HG03378 (cell line): ENCODE data around the gene SWAP70.
"Not testable (repeated sequence)": the region's sequence is repeated elsewhere in the genome, so short reads cannot be mapped to it uniquely, and the experiment has no call there.

Source experiments
- ATAC-seq: cut with Tn5 transposase; IDR thresholded peaks from one replicate; pipeline ENCODE4 v1.9.1; 2021; ENCODE audit warnings: mild to moderate bottlenecking, moderate library complexity; ENCODE audit not compliant: unreplicated experiment

The SWAP70 gene

DNA sequence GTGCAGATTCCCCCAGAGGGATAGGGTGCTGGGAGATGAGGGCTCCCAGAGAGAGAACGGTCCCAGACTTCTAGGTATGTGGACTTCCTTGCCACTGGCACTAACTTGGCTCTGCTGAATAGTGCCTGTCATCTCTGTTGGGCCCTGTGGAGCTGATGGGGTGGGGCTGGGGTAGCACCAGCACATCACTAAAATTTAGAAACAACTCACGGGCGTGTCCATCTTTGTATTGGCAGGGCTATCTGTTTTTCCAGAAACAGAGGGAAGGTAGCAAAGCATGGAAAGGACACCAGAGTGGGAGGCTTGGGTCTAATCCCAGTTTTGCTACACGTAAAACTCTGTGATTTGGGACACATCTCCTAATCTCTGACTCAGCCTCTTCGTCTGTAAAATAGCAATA is 25.8 kb downstream of the SWAP70 start:
- no peak for ATAC-seq

DNA sequence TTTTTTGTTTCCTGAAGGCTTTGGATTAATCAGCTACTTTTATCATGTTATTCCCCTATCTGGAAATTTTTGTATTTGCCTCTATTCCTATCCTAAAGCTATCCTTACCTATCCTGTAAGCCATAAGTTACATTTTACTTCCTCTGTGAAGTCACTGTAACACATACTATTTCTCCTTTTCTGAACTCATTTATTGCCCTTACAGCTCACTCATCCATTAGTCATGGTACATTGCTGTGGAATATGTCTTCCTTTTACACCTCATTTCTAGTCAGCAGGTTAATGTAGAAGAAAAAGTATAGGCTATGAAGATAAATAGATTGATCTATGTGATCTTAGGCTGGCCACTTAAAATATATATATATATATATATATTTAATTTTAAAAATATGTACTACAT is 28.0 kb downstream of the SWAP70 start:
- ATAC-seq: no peak

DNA sequence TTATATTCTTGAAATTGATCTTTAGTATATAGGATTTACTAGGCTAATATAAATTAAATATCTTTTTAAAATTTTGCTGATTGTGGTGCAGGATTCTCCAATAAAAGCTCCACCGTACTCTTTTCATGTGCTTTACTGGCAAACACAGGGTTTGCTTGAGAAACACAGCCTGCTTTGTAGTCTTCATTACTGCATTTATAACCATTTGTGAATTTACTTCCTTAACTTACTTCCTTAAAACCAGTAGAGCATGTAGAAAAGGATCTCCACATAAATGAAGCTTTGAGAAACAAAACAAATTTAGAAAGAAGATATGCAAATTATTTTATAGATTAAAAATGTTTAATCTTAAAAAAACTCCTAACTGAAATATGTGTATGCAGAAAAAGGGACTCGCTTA is 28.8 kb downstream of the SWAP70 start:
- no peak for ATAC-seq

DNA sequence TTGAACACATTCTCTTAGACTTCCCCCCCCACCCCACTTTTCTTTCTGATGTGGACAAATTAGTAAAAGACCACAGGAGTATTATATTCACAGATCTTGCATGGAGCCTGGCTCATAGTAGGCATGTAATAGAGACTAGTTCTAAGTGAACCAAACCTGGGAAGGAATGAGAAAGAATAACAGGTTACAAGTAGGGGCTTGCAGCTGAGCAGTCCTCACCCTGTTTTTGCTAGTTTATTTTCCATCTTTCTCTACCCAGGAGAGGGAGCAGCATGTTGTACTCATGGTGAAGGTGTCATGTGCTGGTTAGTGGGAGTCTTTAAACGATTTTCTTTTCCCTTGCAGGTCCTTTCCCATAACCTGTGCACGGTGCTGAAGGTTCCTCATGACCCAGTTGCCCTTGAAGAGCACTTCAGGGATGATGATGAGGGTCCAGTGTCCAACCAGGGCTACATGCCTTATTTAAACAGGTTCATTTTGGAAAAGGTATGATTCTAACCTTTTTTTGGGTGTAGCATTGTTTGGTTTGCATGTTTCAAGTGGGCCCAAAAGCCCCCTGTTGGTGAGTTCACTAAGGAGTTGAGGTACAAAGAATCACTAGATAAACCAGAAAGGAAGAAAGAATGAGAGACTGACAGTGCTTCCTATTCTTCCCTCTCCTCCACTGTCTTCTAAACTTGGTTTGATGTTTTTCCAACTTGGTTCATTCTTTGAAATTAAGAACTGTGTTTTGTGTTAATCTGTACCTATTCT is 30.1 kb downstream of the SWAP70 start:
- no peak for ATAC-seq

DNA sequence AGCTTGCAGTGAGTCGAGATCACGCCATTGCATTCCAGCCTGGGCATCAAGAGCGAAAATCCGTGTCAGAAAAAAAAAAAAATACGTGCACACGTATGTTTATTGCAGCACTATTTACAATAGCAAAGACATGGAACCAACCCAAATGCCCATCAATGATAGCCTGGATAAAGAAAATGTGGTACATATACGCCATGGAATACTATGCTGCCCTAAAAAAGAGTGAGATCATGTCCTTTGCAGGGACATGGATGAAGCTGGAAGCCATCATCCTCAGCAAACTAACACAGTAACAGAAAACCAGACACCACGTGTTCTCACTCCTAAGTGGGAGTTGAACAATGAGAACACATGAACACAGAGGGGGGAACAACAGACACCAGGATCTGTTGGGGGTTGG is 31.4 kb downstream of the SWAP70 start:
- ATAC-seq: not testable (repeated sequence)

DNA sequence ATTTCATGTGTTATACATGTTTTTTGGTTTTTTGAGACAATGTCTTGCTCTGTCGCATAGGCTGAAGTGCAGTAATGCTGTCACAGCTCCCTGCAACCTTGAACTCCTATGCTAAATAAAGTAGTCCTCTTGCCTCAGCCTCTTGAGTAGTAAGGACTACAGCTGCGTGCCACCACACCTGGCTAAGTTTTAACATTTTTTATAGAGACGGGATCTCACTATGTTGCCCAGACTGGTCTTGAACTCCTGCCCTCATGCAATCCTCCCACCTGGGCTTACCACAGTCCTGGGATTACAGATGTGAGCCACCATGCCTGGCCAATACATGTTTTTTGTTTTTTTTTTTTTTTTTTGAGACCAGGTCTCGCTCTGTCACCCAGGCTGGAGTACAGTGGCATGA is 33.9 kb downstream of the SWAP70 start:
- ATAC-seq: no peak

DNA sequence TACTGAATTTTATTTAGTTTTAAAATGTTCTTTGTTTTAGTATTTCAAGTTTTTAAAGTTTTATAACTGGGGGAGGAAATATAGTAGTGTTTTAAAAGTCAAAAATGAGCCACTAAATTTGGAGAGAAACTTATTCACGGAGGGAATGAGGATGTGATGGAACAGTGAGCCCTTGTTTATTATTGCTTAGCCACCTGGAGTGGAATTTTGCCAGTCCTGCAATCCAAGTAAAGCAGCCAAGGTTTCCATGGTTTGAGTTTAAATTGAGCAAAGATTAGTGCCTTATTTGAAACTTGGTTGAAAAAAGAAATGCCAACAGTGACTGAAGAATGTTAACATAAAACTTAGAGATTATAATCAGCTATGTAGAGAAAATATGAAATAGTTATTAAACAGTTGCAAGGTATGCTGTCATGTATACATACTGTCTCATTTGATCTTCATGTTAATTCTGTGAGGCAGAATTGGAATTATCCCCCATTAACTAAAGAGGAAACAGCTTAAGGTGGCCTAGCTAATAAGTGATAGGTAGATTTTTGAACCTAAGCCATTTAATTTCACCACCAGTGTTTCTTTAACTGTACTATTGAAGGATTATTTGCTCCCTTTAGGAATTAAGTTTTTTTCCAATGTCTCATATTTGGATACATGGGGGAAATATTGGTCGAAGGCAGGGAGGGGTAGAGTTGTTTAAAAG is 36.4 kb downstream of the SWAP70 start:
- no peak for ATAC-seq

DNA sequence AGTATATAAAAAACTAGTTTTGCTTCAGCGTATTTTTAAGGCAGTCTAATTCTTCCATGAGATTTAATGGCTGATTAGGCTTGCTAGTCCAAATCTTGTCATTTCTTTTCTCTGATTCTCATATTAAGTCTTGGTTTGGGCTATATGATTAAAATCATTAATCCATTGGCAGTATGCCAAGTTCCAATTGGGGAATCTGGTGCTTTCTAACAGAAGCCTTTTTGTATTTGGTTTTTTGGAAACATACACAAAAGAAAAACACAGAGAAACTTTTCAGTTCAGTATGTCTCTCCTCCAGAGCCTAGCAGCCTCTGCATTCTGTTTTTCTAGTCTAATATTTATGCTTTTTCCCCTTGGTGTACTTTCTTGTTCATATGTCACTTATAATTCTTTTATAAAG is 37.9 kb downstream of the SWAP70 start:
- ATAC-seq: no peak

DNA sequence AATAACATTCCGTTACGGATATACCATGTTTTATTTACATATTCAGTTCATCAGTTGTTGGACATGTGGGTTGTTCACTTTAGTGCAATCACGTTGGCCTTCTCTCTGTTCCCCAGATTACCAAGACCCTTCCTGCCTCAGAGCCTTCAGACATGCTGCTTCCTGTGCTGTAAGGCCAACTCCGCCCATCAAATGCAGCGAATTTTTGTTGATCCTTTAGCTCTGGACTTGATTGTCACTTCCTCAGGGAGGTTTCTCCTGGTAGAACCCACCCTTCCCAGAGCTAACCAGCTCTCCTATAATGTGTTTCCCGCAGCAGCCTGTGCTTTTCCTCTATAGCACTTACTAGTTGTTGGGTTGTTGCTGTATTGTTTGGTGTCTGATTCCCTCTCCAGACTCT is 39.4 kb downstream of the SWAP70 start:
- no peak for ATAC-seq

DNA sequence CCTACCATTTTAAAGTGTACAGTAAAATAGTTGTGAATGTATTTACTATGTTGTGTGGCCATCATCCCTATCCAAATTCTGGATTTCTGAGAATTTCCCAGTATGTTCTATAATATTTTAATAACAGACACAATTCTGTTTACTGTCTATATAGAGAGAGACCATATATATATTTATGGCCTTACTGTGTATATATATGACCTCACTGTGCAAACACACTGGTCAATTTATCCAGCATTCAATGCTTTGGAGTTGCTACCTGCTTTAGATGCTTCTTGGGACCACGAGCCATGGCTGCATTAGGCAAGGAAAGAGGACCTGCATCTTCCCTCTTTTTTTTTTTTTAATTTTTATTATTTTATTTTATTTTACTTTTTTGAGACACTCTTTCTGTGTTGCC is 40.2 kb downstream of the SWAP70 start:
- ATAC-seq: no peak

DNA sequence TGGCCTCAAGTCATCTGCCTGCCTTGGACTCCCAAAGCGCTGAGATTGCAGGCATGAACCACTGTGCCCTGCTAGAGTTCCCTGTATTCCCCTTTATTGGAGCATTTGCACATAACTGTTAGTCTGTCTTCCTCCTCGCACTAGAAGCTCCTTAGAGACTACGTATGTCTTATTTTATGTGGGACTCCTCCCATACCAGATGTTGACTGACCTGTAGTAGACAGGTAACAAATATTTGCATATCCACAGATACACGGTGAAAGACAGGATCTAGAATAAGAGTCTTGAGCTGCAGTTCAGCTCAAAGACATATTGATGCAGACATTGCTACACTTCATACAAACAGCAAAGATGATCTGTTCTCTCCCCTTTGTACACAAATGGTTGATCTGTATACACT is 40.7 kb downstream of the SWAP70 start:
- no peak for ATAC-seq

DNA sequence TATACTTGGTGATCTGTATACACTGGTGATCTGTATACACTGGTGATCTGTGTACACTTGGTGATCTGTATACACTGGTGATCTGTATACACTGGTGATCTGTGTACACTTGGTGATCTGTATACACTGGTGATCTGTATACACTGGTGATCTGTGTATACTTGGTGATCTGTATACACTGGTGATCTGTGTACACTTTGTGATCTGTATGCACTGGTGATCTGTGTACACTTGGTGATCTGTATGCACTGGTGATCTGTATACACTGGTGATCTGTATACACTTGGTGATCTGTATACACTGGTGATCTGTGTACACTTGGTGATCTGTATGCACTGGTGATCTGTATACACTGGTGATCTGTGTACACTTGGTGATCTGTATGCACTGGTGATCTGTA is 41.5 kb downstream of the SWAP70 start:
- ATAC-seq: not testable (repeated sequence)

DNA sequence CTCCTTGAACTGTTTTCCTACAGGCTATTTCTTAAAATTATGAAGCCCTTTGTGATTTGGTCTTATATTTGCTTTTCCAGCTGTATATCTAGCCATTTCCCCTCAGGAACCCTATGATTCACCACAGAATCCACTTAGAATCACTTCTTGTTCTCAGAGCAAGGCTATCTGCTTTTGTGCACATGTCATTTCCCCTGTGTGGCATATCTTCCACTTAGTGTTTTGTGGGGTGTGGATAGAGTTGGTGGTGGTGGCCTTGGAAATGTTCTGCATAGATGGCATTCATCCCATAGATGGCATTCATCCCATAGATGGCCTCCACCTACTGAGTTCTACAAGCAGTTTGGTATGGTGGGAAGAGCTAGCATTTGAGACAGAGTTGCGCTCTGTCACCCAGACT is 44.7 kb downstream of the SWAP70 start:
- no peak for ATAC-seq

DNA sequence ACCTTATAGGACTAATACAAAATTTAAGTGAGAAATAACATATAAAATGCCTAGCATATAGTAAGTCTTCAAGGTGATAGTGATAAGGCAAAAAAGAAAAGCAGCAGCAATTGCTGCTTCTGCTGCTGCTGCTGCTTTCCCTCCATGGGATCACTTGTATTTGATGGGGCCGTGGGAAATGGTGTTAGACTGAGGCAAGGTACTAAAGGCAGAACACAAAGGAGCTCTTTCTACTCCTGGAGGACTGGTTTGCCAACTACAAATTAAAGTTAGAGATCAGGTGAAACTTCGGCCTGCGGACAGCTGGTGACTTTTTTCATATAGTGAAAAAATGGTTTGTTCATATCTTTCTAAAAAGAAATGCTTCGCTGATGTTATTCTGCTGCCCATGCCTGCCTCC is 46.3 kb downstream of the SWAP70 start:
- ATAC-seq: no peak

DNA sequence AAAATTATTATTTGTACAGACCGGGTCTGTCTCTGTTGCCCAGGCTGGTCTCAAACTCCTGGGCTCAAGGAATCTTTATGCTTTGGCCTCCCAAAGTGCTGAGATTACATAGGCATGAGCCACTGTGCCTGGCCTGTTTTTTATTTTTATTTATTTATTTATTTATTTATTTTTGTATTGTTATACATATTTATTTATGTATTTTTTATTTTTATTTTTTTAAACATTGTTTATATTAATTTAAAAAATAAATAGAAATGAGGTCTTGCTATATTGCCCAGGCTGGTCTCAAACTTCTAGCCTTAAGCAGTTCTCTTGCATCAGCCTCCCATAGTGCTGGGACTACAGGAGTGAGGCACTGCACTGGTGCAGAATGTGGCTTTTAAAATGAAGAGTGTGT is 47.0 kb downstream of the SWAP70 start:
- no peak for ATAC-seq

DNA sequence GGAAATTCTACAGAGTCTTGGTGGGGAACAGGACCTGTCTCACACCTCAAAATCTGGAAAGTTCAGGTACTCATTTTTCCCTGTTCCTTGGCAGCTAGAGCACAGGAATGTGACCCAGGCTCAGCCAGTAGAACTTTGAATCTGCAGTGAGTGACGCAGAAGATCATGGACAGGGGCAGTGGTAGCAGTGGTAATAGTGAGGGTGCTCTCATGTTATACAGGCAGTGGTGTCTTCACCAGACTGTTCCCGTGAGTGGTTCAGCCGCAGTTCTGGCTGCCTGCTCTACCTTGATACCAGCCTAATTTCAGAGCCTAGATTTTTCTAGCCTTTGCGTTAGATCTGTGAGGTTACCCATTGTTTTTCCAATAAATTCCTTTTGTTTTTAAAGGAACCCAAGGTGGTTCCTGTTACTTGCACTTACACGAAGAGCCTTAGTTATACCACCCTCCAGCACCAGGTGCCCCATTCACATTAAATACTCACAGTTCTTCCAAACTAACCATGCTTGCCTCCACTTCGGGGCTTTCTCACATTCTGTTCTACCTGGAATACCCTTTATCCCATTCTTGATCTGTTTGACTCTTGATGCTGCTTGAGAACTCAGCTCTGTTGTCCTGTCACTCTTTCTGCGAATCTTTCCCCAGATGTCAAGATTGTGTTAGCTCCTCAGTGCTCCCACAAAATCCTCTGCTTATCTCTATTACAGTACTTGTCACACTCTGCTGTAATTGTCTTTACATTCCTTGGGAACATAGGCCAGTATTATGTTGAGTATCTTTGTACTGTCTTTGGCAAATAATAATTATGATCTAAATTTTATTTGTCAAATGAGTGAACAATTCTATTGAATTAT is 47.8 kb downstream of the SWAP70 start:
- ATAC-seq: no peak

DNA sequence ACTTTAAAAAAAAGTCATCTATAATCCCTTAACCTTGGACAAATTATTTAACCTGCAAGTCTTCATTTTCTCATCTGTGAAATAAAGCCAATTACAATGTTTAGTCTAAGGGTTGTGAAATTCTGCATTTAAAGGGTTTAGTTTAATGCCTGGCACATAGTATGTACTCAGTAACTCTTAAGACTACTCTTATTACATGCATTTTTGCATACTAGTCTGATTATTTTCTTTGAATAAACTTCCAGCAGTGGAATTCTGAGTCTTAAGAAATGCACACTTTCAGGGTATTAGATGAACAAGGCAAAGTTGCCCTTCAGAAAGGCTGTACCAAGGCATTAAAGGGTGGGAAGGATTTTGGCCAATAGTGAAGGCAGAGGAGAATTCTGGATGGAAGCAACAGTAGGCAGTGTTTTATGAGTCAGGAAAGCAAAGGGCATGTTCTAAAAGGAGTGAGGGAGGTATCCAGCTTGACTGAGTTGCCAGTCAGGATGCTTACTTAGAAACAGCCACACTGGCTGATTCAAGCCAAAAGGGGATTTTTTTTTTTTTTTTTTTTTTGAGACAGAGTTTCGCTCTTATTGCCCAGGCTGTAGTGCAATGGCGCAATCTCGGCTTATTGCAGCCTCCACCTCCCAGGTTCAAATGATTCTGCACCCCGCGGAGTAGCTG is 50.5 kb downstream of the SWAP70 start:
- no peak for ATAC-seq

DNA sequence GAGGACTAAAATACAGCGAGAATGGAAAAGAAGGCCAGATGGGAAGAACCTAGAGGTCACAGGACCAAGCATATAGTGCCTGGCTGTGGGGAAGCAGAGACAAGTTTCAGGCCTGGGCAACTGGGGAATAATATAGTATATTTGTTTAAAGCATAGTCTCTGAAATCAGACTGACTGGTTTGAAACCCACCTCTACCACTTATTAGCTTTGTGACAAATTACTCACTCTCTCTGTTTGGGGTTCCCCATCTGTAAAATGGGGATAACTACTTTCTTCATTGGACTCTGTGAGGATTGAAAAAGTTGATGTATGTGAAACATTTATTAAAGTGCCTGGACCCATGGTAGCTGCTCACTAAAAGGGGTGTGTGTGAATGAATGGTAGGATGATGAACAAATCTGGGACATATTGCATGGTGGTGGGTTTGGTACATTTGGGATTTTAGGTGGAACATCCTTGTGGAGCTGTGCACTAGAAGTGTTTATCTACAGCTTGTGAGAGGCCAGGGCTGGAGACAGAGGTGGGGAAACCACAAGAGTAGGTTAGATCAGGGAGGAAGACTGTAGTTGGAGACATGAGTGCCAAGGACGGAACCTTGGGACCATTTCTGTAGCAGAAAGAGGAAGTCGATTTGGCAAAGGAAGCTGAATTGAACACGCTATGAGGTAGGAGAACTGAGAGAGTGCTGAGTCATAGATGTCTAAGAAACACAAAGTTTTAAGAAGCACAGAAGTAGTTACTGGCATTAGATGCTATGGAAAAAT is 52.6 kb downstream of the SWAP70 start:
- ATAC-seq: peak; percentile 84

DNA sequence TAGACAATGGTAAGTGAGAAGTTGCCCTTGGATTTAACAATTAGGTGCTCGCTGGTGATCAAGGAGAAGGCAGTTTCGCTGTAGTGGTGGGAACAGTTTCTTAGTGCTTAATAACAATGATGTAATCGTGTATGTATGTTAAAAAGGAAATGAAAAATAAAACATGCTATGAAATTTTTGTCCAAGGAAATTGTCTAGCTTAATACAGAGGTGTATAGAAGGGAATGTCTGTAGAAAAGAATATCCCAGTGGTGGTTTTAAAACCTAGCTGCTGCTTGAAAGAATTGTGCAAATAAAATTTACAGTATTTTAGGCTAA is 53.1 kb downstream of the SWAP70 start:
- no peak for ATAC-seq

DNA sequence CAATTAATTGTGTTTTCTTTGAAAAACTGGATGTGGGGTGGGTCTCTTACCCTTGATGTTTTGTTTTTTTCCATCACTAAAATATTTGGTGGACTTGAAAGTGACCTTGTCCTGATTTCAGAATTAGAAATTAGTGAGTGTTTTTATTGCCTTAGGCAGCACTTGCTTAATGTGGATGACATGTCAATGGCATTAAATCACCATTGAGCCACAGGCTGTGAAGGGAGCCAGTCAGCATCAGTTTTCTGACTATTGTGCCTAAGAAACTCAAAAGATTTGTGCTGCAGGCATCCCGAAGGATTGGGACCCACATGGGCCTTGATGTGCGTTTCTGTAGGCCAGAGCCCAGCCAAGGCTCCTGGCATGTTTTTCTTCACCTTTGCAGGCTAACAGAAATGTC is 53.8 kb downstream of the SWAP70 start:
- ATAC-seq: no peak

DNA sequence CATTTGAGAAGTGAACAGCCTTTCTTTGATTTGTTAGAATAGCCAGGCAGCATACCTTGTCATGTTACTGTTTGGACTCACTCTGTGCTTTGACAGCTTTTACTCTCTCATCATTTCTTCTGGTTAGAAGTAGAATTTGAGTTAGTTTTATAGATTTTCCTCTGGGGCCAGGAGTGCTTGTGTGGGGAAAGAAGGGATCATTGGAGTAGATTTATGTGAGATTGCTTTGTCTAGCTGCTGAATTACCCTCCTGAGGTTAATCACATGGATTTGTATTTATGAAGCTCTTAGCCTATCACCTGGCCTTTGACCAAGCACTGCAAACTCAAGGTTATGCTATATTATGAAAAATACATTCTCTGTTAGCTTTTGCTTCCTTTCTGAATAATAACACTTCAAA is 54.3 kb downstream of the SWAP70 start:
- ATAC-seq: no peak
